Stomach (tissue), 9 donors: Measurements from ENCODE around the gene TEX19. TPM values are rescaled to one million over a fixed set of nuclear protein-coding genes. Genes with fewer than 3 reads are reported as not detected.
"Not testable (repeated sequence)": the region's sequence is repeated elsewhere in the genome, so short reads cannot be mapped to it uniquely, and the experiment has no call there.

Experiments used
- DNase-seq, 2 donors: peaks; one replicate each; pipeline versions ENCODE4 v3.0.0 to v3.0.0-alpha.2; 2013 to 2019
- H3K27ac ChIP-seq, 5 donors: fragments of 200-600 bp in 4 of 5; sonication (generic) in 4 of 5; one replicate each; pipeline ENCODE4 v1.5.1; 2013 to 2019; ENCODE audit warnings: mild to moderate bottlenecking in 1 of 5, moderate library complexity in 1 of 5
- H3K27me3 ChIP-seq, 3 donors: fragments of 200-600 bp; sonication (generic); one replicate each; pipeline ENCODE4 v1.5.1; 2017 to 2019; ENCODE audit warnings: mixed run types in 1 of 3
- H3K36me3 ChIP-seq, 4 donors: fragments of 200-600 bp; sonication (generic); 1 replicate in 3 of 4; 2 replicates in 1 of 4; pipeline ENCODE4 v1.5.1; 2016 to 2019
- H3K4me1 ChIP-seq, 4 donors: fragments of 200-600 bp; sonication (generic); one replicate each; pipeline ENCODE4 v1.5.1; 2016 to 2019
- H3K4me3 ChIP-seq, 4 donors: fragments of 200-600 bp; sonication (generic) in 3 of 4; one replicate each; pipeline ENCODE4 v1.5.1; 2016 to 2019; ENCODE audit warnings: mild to moderate bottlenecking in 1 of 4
- H3K9me3 ChIP-seq, 4 donors: fragments of 200-600 bp; sonication (generic); one replicate each; pipeline ENCODE4 v1.5.1; 2016 to 2019
- EP300 ChIP-seq: sonication (generic); formaldehyde crosslinking; IDR thresholded peaks from one replicate; pipeline ENCODE4 v1.6.1; 2017; ENCODE audit warnings: antibody characterized with exemption
- POLR2A ChIP-seq, 4 donors: fragments of 450-650 bp; IDR thresholded peaks; one replicate each; pipeline ENCODE4 v1.6.1; 2016; ENCODE audit warnings: antibody characterized with exemption in 4 of 4, control low read depth in 2 of 4, mild to moderate bottlenecking in 1 of 4, moderate library complexity in 1 of 4
- POLR2AphosphoS5 ChIP-seq, 3 donors: sonication (generic); formaldehyde crosslinking; IDR thresholded peaks; one replicate each; pipeline ENCODE4 v1.6.1; 2016; ENCODE audit warnings: antibody characterized with exemption in 3 of 3
- WGBS, 5 donors: extraction: QIAGEN DNeasy Blood & Tissue Kit in 3 of 5; methylation state at CpG; one replicate each; pipeline versions ENCODE4 v1.1.5 to v1.1.7; 2013 to 2018; 5-methylcytosine and 5-hydroxymethylcytosine counted together
- intact Hi-C: fragments of 100-400 bp; cut with DNase I; formaldehyde crosslinking; loops from one replicate; pipeline ENCODE4 v1.15.1; 2023; ENCODE audit warnings: low total_unique reads
- polyA plus RNA-seq, 3 donors: library from polyadenylated mRNA; stranded (reverse); fragments of 200-250 nt; gene quantifications; one replicate each; pipeline ENCODE4 v1.2.3, GENCODE V29; 2013
- total RNA-seq, 5 donors: library from RNA; depleted of rRNA; stranded (reverse); fragments of >200 nt; gene quantifications; one replicate each; pipeline versions ENCODE4 v1.1.0 to v1.2.3, GENCODE V29; 2014 to 2016
- TF ChIP-seq, protein P1 (sequence below), 7 experiments: fragments of 450-650 bp in 4 of 7; fragments of 200-600 bp in 3 of 7; sonication (generic) in 3 of 7; IDR thresholded peaks; one replicate each; pipeline ENCODE4 v1.5.1; 2016 to 2019; ENCODE audit warnings: antibody characterized with exemption in 7 of 7, control low read depth in 2 of 7, mild to moderate bottlenecking in 1 of 7
- donor health status: healthy with polysubstance abuse.
- donor health status: Bipolar disorder and iron deficiency.
- donor health status: healthy.

Gene TEX19
- total and polyA plus RNA-seq, 8 donors = not detected

DNA sequence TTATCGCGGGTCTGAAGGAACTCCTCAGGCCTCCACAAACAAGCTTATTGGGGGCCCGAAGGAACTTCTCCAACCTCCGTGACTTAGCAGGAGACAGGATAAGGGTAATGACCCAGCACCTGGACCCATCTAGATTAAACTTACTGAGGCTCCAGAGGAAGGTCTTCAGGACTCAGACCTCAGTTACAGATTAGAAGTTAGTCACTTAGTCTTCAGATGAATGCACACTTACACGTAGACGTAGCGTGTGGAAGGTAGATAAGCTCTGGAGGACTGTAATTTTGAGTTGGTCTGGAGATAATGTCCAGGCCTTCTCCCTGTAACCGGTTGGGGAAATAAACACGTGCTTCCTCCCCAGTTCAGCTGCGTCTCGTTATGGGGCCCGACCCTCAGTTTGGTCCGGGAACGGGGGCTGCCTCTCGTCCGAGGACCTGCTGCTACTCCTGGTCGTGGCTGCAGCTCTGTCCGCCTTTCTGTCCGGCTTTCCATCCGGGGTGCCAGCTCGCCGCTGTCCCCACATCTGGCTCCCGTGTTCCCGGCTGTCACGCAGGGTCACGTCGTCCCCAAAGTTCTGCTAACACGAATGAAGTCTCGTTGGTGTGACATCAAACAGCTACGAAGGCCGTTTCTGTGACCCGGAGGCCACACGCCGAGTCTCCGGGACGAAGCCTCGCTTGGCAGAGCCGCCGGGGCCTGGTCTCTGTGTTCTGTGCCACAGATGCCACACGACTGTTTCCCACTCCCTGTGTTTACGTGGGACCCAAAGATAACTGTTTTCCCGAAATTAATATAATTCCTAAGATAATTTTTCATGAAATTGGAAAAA lies 13.7 kb upstream of the TEX19 start:
- H3K9me3 ChIP-seq = no peaks in the 10 kb centered on the region
- H3K4me1 ChIP-seq = peaks cover 0 to 9% (median 4%) of the 10 kb centered on the region in 4 donors
- peaks cover 0 to 21% (median 0%) of the 10 kb centered on the region in 3 donors for H3K27me3 ChIP-seq
- no peak overlapping the region for H3K4me3 ChIP-seq
- TF ChIP-seq EP300 (no peak), POLR2AphosphoS5 (IDR thresholded peaks at IDR 0.05) (no peak), POLR2A (IDR thresholded peaks at IDR 0.05) (no peak)
- TF ChIP-seq, protein P1, sequence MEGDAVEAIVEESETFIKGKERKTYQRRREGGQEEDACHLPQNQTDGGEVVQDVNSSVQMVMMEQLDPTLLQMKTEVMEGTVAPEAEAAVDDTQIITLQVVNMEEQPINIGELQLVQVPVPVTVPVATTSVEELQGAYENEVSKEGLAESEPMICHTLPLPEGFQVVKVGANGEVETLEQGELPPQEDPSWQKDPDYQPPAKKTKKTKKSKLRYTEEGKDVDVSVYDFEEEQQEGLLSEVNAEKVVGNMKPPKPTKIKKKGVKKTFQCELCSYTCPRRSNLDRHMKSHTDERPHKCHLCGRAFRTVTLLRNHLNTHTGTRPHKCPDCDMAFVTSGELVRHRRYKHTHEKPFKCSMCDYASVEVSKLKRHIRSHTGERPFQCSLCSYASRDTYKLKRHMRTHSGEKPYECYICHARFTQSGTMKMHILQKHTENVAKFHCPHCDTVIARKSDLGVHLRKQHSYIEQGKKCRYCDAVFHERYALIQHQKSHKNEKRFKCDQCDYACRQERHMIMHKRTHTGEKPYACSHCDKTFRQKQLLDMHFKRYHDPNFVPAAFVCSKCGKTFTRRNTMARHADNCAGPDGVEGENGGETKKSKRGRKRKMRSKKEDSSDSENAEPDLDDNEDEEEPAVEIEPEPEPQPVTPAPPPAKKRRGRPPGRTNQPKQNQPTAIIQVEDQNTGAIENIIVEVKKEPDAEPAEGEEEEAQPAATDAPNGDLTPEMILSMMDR (IDR thresholded peaks at IDR 0.05) = no peak
- no peaks in the 10 kb centered on the region for H3K36me3 ChIP-seq
- no peak for DNase-seq
- WGBS, 5 donors = 74 to 84% (median 77%) methylated on average over 41 to 42 of the region's 42 CpGs
- no peak overlapping the region for H3K27ac ChIP-seq
- intact Hi-C loops = no loop called here

DNA sequence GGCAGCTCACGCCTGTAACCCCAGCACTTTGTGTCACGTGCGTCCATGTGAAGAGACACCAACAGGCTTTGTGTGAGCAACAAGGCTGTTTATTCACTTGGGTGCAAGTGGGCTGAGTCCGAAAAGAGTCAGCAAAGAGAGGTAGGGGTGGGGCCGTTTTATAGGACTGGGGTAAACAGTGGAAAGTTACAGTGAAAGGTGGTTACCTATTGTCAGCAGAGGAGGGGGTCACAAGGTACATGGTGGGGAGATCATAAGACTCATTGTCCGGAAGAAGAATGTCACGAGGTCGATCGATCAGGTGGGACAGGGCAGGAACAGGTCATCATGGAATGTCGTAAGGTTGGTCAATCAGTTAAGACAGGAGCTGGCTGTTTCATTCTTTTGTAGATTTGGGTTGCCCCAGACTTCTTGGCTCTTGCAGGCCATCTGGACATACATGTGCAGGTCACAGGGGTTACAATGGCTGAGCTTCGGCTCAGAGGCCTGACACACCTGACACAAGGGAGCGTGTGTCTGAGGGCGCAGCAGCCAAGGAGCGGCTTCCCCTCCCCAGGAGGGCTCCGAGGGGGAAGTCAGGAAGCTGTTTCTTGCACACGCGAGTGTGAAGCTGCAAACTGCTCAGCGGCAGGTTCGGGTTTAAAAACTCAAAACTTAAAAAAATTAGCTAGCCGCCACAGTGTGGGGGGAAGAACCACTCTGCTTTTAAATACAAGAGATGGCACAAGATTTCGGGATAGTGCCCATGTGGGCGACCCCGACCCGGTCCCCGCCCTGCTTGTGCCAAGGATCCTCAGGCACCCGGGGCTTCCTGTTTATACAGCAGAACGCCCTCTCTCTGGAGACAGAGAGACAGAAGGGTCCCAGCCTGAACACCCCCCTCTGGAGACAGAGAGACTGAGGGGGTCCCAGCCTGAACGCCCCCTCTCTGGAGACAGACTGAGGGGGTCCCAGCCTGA lies 12.4 kb upstream of the TEX19 start:
- intact Hi-C loops = no loop called here
- Histone ChIP-seq H3K9me3 (no peaks in the 10 kb centered on the region), H3K27me3 (peaks cover 0 to 31% (median 0%) of the 10 kb centered on the region in 3 donors), H3K27ac (no peak overlapping the region), H3K36me3 (no peaks in the 10 kb centered on the region), H3K4me3 (no peak overlapping the region), H3K4me1 (peaks cover 0 to 13% (median 7%) of the 10 kb centered on the region in 4 donors)
- 58 to 72% (median 62%) methylated on average over 27 to 28 of the region's 28 CpGs for WGBS, 5 donors
- TF ChIP-seq EP300 (no peak), POLR2AphosphoS5 (IDR thresholded peaks at IDR 0.05) (no peak), POLR2A (IDR thresholded peaks at IDR 0.05) (no peak)
- TF ChIP-seq, protein P1 (IDR thresholded peaks at IDR 0.05) = no peak
- no peak for DNase-seq

DNA sequence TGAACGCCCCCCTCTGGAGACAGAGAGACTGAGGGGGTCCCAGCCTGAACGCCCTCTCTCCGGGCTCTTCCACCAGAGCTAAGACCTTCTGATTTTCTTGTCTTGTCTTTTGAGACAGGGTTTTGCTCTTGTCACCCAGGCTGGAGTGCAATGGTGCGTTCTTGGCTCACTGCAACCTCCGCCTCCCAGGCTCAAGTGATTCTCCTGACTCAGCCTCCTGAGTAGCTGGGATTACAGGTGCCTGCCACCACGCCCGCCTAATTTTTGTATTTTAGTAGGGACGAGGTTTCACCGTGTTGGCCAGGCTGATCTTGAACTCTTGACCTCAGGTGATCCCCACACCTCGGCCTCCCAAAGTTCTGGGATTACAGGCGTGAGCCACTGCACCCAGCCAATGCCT lies 11.1 kb upstream of the TEX19 start:
- H3K9me3 ChIP-seq, H3K36me3 ChIP-seq, DNase-seq, intact Hi-C loops, H3K4me3 ChIP-seq, H3K27ac ChIP-seq: not testable (repeated sequence)
- Histone ChIP-seq H3K27me3 (peaks cover 0 to 31% (median 0%) of the 10 kb centered on the region in 3 donors), H3K4me1 (peaks cover 0 to 19% (median 12%) of the 10 kb centered on the region in 4 donors)
- 78 to 84% (median 82%) methylated on average over 11 of the region's 11 CpGs for WGBS, 5 donors

DNA sequence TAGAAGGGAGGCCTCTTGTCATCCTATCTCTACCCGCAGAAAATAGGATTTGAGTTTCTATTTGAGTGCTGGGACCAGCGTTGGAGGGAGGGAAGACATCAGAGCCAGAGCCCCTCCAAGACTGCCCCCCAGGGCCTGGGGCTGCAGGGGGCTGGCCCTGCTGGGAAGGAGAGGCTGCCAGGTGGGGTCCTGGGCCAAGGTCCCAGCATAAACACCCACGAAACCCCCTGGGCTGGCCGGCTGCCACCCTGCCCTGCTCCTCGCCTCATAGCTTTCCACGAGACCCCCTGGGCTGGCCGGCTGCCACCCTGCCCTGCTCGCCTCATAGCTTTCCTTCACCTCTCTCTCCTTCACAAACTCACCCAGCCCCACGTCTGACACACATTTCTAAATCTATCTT lies 10.6 kb upstream of the TEX19 start:
- intact Hi-C loops = no loop called here
- 64 to 74% (median 67%) methylated on average over 8 to 9 of the region's 9 CpGs for whole genome bisulfite sequencing, 5 donors
- TF ChIP-seq EP300 = no peak
- TF ChIP-seq POLR2AphosphoS5 (IDR thresholded peaks at IDR 0.05) = no peak
- no peak for TF ChIP-seq POLR2A (IDR thresholded peaks at IDR 0.05)
- TF ChIP-seq, protein P1 (IDR thresholded peaks at IDR 0.05) = no peak

More for the DNA sequence above, 10.6 kb upstream of the TEX19 start:
- peaks cover 0 to 33% (median 0%) of the 10 kb centered on the region in 3 donors for H3K27me3 ChIP-seq
- no peaks in the 10 kb centered on the region for H3K9me3 ChIP-seq
- H3K4me1 ChIP-seq = peaks cover 0 to 19% (median 12%) of the 10 kb centered on the region in 4 donors
- H3K36me3 ChIP-seq = no peaks in the 10 kb centered on the region
- H3K4me3 ChIP-seq = no peak overlapping the region
- DNase-seq = no peak
- no peak overlapping the region for H3K27ac ChIP-seq
